Pancreas (tissue), 10 donors: ENCODE data around the gene HDC. TPM values are rescaled to one million over a fixed set of nuclear protein-coding genes. Genes with fewer than 3 reads are reported as not detected.

Source experiments
- ATAC-seq, 4 donors: fragments of 200-7000 bp; cut with Tn5 transposase; one replicate each; pipeline versions ENCODE4 v1.8.0 to v1.9.1; 2020; ENCODE audit warnings: mild to moderate bottlenecking in 4 of 4, moderate library complexity in 4 of 4
- DNase-seq, 6 donors: peaks; one replicate each; pipeline ENCODE4 v3.0.0-alpha.2; 2020
- FAIRE-seq: peaks from 2 replicates; lab custom pipeline; 2012; peaks lifted over from hg19 to GRCh38; lab: Jason Lieb, UNC
- H3K27ac ChIP-seq, 4 donors: fragments of 200-600 bp; sonication (generic); 1 replicate in 3 of 4; 2 replicates in 1 of 4; pipeline versions ENCODE4 v1.5.0 to v1.8.0; 2020
- H3K27me3 ChIP-seq, 4 donors: fragments of 200-600 bp; one replicate each; pipeline ENCODE4 v1.8.0; 2021
- H3K36me3 ChIP-seq, 3 donors: fragments of 200-600 bp; sonication (generic) in 1 of 3; one replicate each; pipeline versions ENCODE4 v1.5.0 to v1.8.0; 2020 to 2021
- H3K4me1 ChIP-seq, 3 donors: fragments of 200-600 bp; one replicate each; pipeline ENCODE4 v1.8.0; 2021
- H3K4me3 ChIP-seq, 4 donors: fragments of 200-600 bp; sonication (generic) in 2 of 4; one replicate each; pipeline versions ENCODE4 v1.5.0 to v1.8.0; 2020 to 2021
- H3K9me3 ChIP-seq, 4 donors: fragments of 200-600 bp; one replicate each; pipeline ENCODE4 v1.8.0; 2021
- CTCF ChIP-seq, 4 donors: fragments of 200-600 bp; sonication (generic) in 3 of 4; IDR thresholded peaks; one replicate each; pipeline versions ENCODE4 v1.5.0 to v1.8.0; 2021; ENCODE audit warnings: antibody characterized with exemption in 4 of 4
- WGBS, 2 donors: extraction: QIAGEN DNeasy Blood & Tissue Kit; methylation state at CpG; one replicate each; pipeline ENCODE4 v1.1.7; 2013; 5-methylcytosine and 5-hydroxymethylcytosine counted together
- intact Hi-C, 3 donors: fragments of 100-400 bp; cut with DNase I; formaldehyde crosslinking; loops; one replicate each; pipeline versions ENCODE4 v1.11.1 to v1.14.2; 2022
- polyA plus RNA-seq, 2 donors: library from polyadenylated mRNA; stranded (reverse); fragments of 200-250 nt; gene quantifications; one replicate each; pipeline ENCODE4 v1.2.3, GENCODE V29; 2013
- total RNA-seq, 6 donors: library from RNA; stranded (reverse); fragmentation: NEBNext Ultra II Directional in 4 of 6; extraction: Animal tissue kit (Norgen Biotek cat#: 25700) in 4 of 6; gene quantifications; one replicate each; pipeline versions ENCODE4 v1.2.1 to v1.2.4, GENCODE V29; 2021 to 2023
- donor health status: healthy with polysubstance abuse.
- donor health status: DM: no; HTN: no; CAD: no; lungs with moderate emphysema.
- donor health status: DM: no; HTN: no; CAD: no.
- donor health status: control.
- donor health status: control.
- donor health status: Bipolar disorder and iron deficiency.
- donor health status: DM: yes; HTN: yes; CAD: no.
- donor health status: DM: no; HTN: no; CAD: no.
- donor health status: DM: no; HTN: no; CAD: no.
- donor health status: DM: yes; HTN: yes; CAD: no.

The HDC gene
- total and polyA plus RNA-seq, 8 donors: 0.13 to 1.7 (median 0.31) TPM; not detected in 2

DNA sequence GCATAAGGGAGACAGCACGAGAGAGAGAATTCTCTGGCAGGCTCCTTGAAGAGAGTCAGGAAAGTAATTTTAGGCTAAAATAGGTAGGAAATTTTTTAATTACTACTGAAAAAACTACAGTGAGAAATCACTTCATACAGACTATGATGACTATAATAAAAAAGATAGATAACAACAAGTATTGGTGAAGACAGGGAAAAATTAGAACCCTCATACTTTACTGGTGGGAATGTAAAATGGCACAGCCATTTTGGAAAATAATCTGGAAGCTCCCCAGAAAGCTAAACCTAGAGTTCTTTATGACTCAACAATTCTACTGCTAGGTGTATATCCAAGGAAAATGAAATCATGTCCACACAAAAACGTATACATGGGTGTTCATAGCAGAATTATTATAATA is 2.1 kb upstream of the HDC start:
- no peaks in the 10 kb centered on the region for H3K27me3 ChIP-seq
- ATAC-seq (no peak), FAIRE-seq (no peak), DNase-seq (no peak)
- H3K4me1 ChIP-seq: no peaks in the 10 kb centered on the region
- H3K36me3 ChIP-seq: no peaks in the 10 kb centered on the region
- H3K4me3 ChIP-seq: no peak overlapping the region
- intact Hi-C loops: no loop called here
- no peak overlapping the region for H3K27ac ChIP-seq
- TF ChIP-seq CTCF (IDR thresholded peaks at IDR 0.05): no peak
- no peaks in the 10 kb centered on the region for H3K9me3 ChIP-seq
- 71% methylated on average over 2 of the region's 2 CpGs for WGBS, 2 donors

DNA sequence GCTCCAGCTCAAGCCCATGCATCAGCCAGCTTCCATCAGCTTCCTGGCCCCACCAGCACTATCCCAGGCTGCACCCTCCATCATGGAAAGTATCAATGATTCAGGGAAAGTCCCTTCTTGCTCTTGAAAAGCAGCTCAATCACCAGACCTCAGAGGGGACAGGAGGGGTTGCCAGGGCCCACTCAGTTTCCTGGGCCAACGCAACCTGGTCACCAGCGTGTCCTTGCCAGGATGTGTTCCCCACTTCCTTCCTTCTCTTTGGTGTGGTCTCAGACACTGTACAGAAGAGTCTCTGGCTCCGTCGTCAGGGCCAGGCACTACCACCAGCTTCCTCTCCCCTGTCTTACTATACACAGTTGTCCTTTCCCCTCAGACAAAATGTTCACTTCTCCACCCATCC is 3.0 kb downstream of the HDC start:
- WGBS, 2 donors: 65 to 86% methylated on average over 4 of the region's 4 CpGs
- DNase-seq: no peak
- Histone ChIP-seq H3K4me1 (no peaks in the 10 kb centered on the region), H3K9me3 (no peaks in the 10 kb centered on the region), H3K36me3 (no peaks in the 10 kb centered on the region), H3K27ac (no peak overlapping the region), H3K4me3 (no peak overlapping the region), H3K27me3 (no peaks in the 10 kb centered on the region)
- no peak for ATAC-seq
- no peak for TF ChIP-seq CTCF (IDR thresholded peaks at IDR 0.05)
- FAIRE-seq: no peak
- intact Hi-C loops: no loop called here

- 88 to 94% methylated on average over 3 of the region's 3 CpGs for WGBS, 2 donors
- Histone ChIP-seq H3K36me3 (no peaks in the 10 kb centered on the region), H3K27me3 (no peaks in the 10 kb centered on the region), H3K4me1 (no peaks in the 10 kb centered on the region), H3K9me3 (no peaks in the 10 kb centered on the region), H3K27ac (no peak overlapping the region), H3K4me3 (no peak overlapping the region)
- no peak for TF ChIP-seq CTCF (IDR thresholded peaks at IDR 0.05)
- intact Hi-C loops: no loop called here
- DNase-seq (no peak), FAIRE-seq (no peak), ATAC-seq (no peak)
These were observed 3.5 kb downstream of the HDC start for GRCh38 chr15:50261981-50262380.

- intact Hi-C loops: no loop called here
- Histone ChIP-seq H3K27ac (no peak overlapping the region), H3K4me3 (no peak overlapping the region), H3K4me1 (no peaks in the 10 kb centered on the region), H3K27me3 (no peaks in the 10 kb centered on the region), H3K36me3 (no peaks in the 10 kb centered on the region), H3K9me3 (no peaks in the 10 kb centered on the region)
- FAIRE-seq: no peak
- no peak for TF ChIP-seq CTCF (IDR thresholded peaks at IDR 0.05)
- no peak for DNase-seq
- WGBS, 2 donors: 50 to 54% methylated on average over 2 of the region's 2 CpGs
- ATAC-seq: no peak
These were observed 4.5 kb downstream of the HDC start for GRCh38 chr15:50260969-50261496.

- no peaks in the 10 kb centered on the region for H3K27me3 ChIP-seq
- intact Hi-C loops: no loop called here
- no peaks in the 10 kb centered on the region for H3K9me3 ChIP-seq
- no peak for FAIRE-seq
- no peaks in the 10 kb centered on the region for H3K36me3 ChIP-seq
- no peak for ATAC-seq
- TF ChIP-seq CTCF (IDR thresholded peaks at IDR 0.05): no peak
- H3K27ac ChIP-seq: no peak overlapping the region
- no peak overlapping the region for H3K4me3 ChIP-seq
- no peak for DNase-seq
- no peaks in the 10 kb centered on the region for H3K4me1 ChIP-seq
- WGBS, 2 donors: 77 to 81% methylated on average over 5 of the region's 5 CpGs
These were observed 6.2 kb downstream of the HDC start for GRCh38 chr15:50259276-50259675.
